Measurements from ENCODE around the gene CDHR2. TPM values are rescaled to one million over a fixed set of nuclear protein-coding genes. Genes with fewer than 3 reads are reported as not detected.

Gene CDHR2
- total RNA-seq, 1 experiment from 2014 or later: 0.10 TPM

Small RNA genes within 50 kb of the gene (microRNA-seq; reads per million reads assigned to microRNA genes)
- gene MIR4281 (ENCODE audit: borderline number of aligned reads): not detected

Other genes starting within 250 kb of the CDHR2 start
- 99.0 TPM for gene KIAA1191, start 187.6 kb upstream of the CDHR2 start, total RNA-seq (2021; ENCODE audit: unreplicated experiment)
- 0.05 TPM for gene ARL10, start 183.9 kb upstream of the CDHR2 start, total RNA-seq (2021; ENCODE audit: unreplicated experiment)
- gene NOP16, start 160.7 kb upstream of the CDHR2 start, total RNA-seq (2021; ENCODE audit: unreplicated experiment): 67.1 TPM
- 130 TPM for gene HIGD2A, start 160.6 kb upstream of the CDHR2 start, total RNA-seq (2021; ENCODE audit: unreplicated experiment)
- gene CLTB, start 132.8 kb upstream of the CDHR2 start, total RNA-seq (2021; ENCODE audit: unreplicated experiment): 58.6 TPM
- 51.9 TPM for gene FAF2, start 101.0 kb upstream of the CDHR2 start, total RNA-seq (2021; ENCODE audit: unreplicated experiment)
- 58.4 TPM for gene RNF44, start 11.9 kb upstream of the CDHR2 start, total RNA-seq (2021; ENCODE audit: unreplicated experiment)
- gene GPRIN1, start 60.8 kb downstream of the CDHR2 start, total RNA-seq (2021; ENCODE audit: unreplicated experiment): 14.2 TPM
- not detected for gene SNCB, start 81.2 kb downstream of the CDHR2 start, total RNA-seq (2021; ENCODE audit: unreplicated experiment)
- 0.07 TPM for gene EIF4E1B, start 81.3 kb downstream of the CDHR2 start, total RNA-seq (2021; ENCODE audit: unreplicated experiment)
- gene TSPAN17, start 98.1 kb downstream of the CDHR2 start, total RNA-seq (2021; ENCODE audit: unreplicated experiment): 50.1 TPM

Measured in HCT116 (cell line).